Thoracic aorta (tissue), 2 donors: ENCODE measurements around the gene TFPI2. TPM values are rescaled to one million over a fixed set of nuclear protein-coding genes. Genes with fewer than 3 reads are reported as not detected.

Source experiments
- ATAC-seq: fragments of 150-250 bp; one replicate; pipeline ENCODE4 v1.8.0; 2017; ENCODE audit warnings: low read depth; ENCODE audit not compliant: insufficient number of reproducible peaks, low FRiP score
- DNase-seq: peaks from one replicate; pipeline ENCODE4 v3.0.0-alpha.2; 2020; ENCODE audit warnings: low spot score
- H3K27ac ChIP-seq, 2 donors: fragments of 200-600 bp; sonication (generic); 1 replicate in 1 of 2; 2 replicates in 1 of 2; pipeline ENCODE4 v1.5.1; 2016; ENCODE audit warnings: mild to moderate bottlenecking in 2 of 2, moderate library complexity in 2 of 2
- H3K27me3 ChIP-seq: fragments of 200-600 bp; sonication (generic); replicated peaks from 2 replicates; pipeline ENCODE4 v1.6.0; 2016; ENCODE audit warnings: mild to moderate bottlenecking; ENCODE audit not compliant: insufficient read depth
- H3K36me3 ChIP-seq: fragments of 200-600 bp; sonication (generic); one replicate; pipeline ENCODE4 v1.5.1; 2016
- H3K4me1 ChIP-seq, 2 donors: fragments of 200-600 bp; sonication (generic); 1 replicate in 1 of 2; 2 replicates in 1 of 2; pipeline versions ENCODE4 v1.5.1 to v1.6.0; 2016; ENCODE audit warnings: low read depth in 2 of 2, mild to moderate bottlenecking in 1 of 2; ENCODE audit not compliant: control insufficient read depth in 1 of 2
- H3K4me3 ChIP-seq: fragments of 200-600 bp; sonication (generic); 2 replicates; pipeline ENCODE4 v1.5.1; 2016; ENCODE audit warnings: mild to moderate bottlenecking
- H3K9me3 ChIP-seq: fragments of 200-600 bp; sonication (generic); 2 replicates; pipeline ENCODE4 v1.5.1; 2016
- total RNA-seq, 2 donors: library from RNA; depleted of rRNA; stranded (reverse); fragments of >200 nt; gene quantifications; one replicate each; pipeline versions ENCODE4 v1.1.0 to v1.2.3, GENCODE V29; 2016
- TF ChIP-seq, protein P1 (sequence below): fragments of 200-600 bp; sonication (generic); IDR thresholded peaks from one replicate; pipeline ENCODE4 v1.5.1; 2019; ENCODE audit warnings: antibody characterized with exemption

TFPI2 gene
- total RNA-seq, 2 donors from 2014 or later, result 19.8 to 23.7 TPM

DNA sequence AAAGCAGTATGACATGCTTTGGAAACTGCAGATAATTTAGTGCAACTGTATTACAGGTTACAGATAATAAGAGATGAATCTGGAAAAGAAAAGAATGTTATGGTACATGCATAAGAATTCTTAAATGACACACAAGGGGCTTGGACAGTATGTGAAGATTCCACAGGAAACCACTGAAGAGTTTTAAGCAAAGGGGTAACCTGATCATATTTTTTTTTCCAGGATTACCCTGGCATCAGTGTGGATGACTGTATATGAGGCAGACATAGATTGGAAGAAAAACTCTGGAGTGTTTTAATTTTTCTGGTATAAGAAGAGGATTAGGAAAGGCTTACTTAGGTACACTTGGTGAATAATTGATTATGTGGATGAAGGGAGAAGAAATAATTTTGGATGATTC is 8.1 kb downstream of the TFPI2 start:
- ATAC-seq, result no peak

DNA sequence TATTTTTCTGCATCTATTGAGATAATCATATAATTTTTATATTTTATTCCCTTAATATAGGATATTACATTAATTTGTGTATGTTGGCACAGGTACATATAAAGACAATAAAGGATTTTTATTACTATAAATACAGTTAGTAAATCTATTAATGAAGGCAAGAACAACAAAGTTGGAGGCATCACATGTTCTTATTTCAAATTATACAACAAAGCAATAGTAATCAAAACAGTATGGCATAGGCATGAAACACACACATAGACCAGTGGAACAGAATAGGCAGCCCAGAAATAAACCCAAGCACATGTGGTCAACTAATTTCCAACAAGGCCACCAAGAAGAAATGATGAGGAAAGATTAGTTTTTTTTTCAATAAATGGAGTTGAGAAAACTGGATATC is 11.2 kb downstream of the TFPI2 start:
- TF ChIP-seq, protein P1, sequence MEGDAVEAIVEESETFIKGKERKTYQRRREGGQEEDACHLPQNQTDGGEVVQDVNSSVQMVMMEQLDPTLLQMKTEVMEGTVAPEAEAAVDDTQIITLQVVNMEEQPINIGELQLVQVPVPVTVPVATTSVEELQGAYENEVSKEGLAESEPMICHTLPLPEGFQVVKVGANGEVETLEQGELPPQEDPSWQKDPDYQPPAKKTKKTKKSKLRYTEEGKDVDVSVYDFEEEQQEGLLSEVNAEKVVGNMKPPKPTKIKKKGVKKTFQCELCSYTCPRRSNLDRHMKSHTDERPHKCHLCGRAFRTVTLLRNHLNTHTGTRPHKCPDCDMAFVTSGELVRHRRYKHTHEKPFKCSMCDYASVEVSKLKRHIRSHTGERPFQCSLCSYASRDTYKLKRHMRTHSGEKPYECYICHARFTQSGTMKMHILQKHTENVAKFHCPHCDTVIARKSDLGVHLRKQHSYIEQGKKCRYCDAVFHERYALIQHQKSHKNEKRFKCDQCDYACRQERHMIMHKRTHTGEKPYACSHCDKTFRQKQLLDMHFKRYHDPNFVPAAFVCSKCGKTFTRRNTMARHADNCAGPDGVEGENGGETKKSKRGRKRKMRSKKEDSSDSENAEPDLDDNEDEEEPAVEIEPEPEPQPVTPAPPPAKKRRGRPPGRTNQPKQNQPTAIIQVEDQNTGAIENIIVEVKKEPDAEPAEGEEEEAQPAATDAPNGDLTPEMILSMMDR, result no peak
- Histone ChIP-seq H3K9me3 (peaks cover 3% of the 10 kb centered on the region), H3K27me3 (no peaks in the 10 kb centered on the region), H3K27ac (no peak overlapping the region), H3K4me3 (no peak overlapping the region), H3K36me3 (no peaks in the 10 kb centered on the region), H3K4me1 (no peaks in the 10 kb centered on the region)
- DNase-seq (no peak), ATAC-seq (no peak)

More for the DNA sequence above, 8.1 kb downstream of the TFPI2 start:
- Histone ChIP-seq H3K27ac (no peak overlapping the region), H3K36me3 (no peaks in the 10 kb centered on the region), H3K4me3 (no peak overlapping the region), H3K4me1 (no peaks in the 10 kb centered on the region), H3K9me3 (peaks cover 3% of the 10 kb centered on the region), H3K27me3 (no peaks in the 10 kb centered on the region)
- DNase-seq, result no peak
- TF ChIP-seq, protein P1, result no peak

- DNase-seq (no peak), ATAC-seq (no peak)
- TF ChIP-seq, protein P1, result no peak
- Histone ChIP-seq H3K27ac (no peak overlapping the region), H3K4me1 (no peaks in the 10 kb centered on the region), H3K9me3 (peaks cover 3% of the 10 kb centered on the region), H3K27me3 (no peaks in the 10 kb centered on the region), H3K4me3 (no peak overlapping the region), H3K36me3 (no peaks in the 10 kb centered on the region)
Measured at GRCh38 chr7:93877742-93878141, 12.8 kb downstream of the TFPI2 start.

DNA sequence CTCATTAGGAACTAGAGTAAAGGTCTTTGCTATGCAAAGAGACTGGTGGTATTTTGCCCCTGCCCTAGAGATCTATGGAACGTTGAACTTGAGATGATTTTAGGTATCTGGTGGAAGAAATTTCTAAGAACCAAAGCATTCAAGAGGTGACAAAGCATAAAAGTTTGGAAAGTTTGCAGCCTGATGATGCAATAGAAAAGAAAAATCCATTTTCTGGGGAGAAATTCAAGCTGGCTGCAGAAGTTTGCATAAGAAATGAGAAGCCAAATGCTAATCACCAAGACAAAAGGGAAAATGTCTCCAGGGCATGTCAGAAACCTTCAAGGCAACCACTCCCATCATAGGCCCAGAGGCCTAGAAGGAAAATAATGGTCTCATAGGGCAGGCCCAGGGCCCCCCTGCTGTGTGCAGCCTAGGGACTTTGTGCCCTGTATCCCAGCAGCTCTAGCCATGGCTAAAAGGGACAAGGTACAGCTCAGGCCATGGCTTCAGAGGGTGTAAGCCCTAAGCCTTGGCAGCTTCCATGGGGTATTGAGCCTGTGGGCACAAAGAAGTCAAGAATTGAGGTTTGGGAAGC is 16.5 kb downstream of the TFPI2 start:
- Histone ChIP-seq H3K36me3 (no peaks in the 10 kb centered on the region), H3K4me3 (no peak overlapping the region), H3K9me3 (no peaks in the 10 kb centered on the region), H3K27me3 (no peaks in the 10 kb centered on the region), H3K4me1 (no peaks in the 10 kb centered on the region), H3K27ac (no peak overlapping the region)
- DNase-seq, result no peak
- TF ChIP-seq, protein P1, result no peak
- ATAC-seq, result no peak

DNA sequence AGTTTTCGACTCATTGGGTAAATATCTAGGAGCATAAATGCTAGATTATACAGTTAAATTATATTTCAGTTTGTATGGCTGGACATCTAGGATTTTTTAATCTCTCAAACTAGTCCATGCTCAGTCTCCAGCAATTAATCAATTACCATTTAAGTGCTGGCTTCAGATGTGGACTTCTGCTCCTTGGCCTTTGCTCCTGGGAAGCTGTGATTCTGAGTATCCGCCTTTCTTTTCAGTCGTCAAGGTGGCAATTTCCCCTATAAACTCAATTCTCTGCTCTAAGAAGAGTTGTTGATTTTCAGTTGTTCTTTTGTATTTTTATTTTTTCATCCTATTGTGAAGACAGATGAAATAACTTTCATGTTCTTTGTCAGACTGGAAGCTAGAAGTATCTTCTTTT is 23.7 kb downstream of the TFPI2 start:
- H3K9me3 ChIP-seq, result no peaks in the 10 kb centered on the region
- H3K27ac ChIP-seq, result no peak overlapping the region
- no peak for ATAC-seq
- H3K4me3 ChIP-seq, result no peak overlapping the region
- no peak for DNase-seq
- TF ChIP-seq, protein P1, result no peak
- no peaks in the 10 kb centered on the region for H3K4me1 ChIP-seq
- H3K36me3 ChIP-seq, result no peaks in the 10 kb centered on the region
- no peaks in the 10 kb centered on the region for H3K27me3 ChIP-seq
